ENCODE measurements around the gene GAS1.

GRCh38 chr9:86994231-86994630 is 46.9 kb upstream of the GAS1 start:
- TF ChIP-seq, protein P1, sequence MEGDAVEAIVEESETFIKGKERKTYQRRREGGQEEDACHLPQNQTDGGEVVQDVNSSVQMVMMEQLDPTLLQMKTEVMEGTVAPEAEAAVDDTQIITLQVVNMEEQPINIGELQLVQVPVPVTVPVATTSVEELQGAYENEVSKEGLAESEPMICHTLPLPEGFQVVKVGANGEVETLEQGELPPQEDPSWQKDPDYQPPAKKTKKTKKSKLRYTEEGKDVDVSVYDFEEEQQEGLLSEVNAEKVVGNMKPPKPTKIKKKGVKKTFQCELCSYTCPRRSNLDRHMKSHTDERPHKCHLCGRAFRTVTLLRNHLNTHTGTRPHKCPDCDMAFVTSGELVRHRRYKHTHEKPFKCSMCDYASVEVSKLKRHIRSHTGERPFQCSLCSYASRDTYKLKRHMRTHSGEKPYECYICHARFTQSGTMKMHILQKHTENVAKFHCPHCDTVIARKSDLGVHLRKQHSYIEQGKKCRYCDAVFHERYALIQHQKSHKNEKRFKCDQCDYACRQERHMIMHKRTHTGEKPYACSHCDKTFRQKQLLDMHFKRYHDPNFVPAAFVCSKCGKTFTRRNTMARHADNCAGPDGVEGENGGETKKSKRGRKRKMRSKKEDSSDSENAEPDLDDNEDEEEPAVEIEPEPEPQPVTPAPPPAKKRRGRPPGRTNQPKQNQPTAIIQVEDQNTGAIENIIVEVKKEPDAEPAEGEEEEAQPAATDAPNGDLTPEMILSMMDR (IDR thresholded peaks at IDR 0.05): no peak
- no peak for TF ChIP-seq POLR2A (IDR thresholded peaks at IDR 0.05)

Measured in suprapubic skin (tissue), 3 donors.